Measurements from ENCODE around the gene CCNK.

CCNK gene

GRCh38 chr14:99466758-99467157 is 14.5 kb upstream of the CCNK start:
- DNase-seq (ENCODE audit: low read depth in 2 of 2): no peak

DNA sequence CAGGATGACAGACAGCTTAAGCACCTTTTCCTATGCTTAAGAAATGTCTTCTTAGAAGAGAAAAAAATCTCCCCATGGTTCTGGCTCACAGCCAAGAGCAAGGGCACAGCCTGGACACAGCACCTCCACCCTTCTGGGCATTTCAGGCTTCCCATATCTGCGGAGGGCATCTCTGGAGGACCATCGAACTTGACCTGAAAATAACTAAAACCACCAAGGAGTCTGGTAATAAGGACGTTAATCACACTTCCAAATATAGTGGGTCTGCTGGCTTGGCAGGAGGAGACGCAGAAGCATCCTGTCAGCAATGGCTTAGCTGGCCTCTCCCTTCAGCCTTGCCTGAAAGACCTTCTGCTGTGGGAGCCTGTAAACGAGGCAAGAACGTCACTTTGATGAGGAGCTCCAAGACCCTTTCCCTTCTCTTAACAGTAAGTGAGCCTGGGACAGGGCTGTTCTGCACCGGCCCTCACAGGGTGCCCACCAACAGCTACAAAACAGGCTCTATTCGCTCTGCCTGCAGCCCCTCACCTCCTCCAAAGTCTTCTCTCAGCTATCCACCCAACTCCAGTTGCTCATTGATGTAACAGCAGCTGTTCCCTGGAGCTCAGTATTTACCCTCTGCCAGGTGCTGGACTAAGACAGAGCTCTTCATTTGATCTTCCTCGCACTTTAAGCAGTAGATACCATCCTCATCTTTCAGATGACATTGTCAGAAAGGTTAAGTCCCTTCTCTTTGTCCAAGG is 13.7 kb upstream of the CCNK start:
- DNase-seq (ENCODE audit: low read depth in 2 of 2): no peak

GRCh38 chr14:99468081-99468480 is 13.1 kb upstream of the CCNK start:
- DNase-seq (ENCODE audit: low read depth in 2 of 2): no peak

GRCh38 chr14:99468836-99469592 is 12.2 kb upstream of the CCNK start:
- no peak for DNase-seq (ENCODE audit: low read depth in 2 of 2)

GRCh38 chr14:99471731-99472130 is 9.5 kb upstream of the CCNK start:
- no peak for DNase-seq (ENCODE audit: low read depth in 2 of 2)

- DNase-seq (ENCODE audit: low read depth in 2 of 2): no peak
These were observed 8.3 kb upstream of the CCNK start for GRCh38 chr14:99472937-99473336.

- no peak for DNase-seq (ENCODE audit: low read depth in 2 of 2)
These were observed 7.8 kb upstream of the CCNK start for GRCh38 chr14:99473458-99473857.

DNA sequence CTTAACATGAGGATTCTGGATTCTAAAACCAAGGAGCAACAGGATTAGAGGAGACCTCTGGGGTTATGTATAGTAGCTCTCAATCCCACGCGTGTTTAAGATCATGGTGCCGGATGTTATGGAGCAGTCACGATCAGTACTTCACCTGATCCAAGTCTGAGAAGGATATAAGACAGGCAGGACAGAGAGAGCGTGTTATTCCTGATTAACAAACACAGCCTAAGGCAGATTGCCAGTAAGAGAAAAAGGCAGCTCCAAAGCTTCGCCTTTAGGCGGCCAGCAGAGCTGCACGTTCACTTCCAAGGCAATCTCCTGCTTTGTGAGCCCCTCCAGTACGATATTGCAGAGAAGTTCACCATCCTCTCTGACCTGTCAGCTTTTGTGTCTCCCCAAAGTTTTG is 6.0 kb upstream of the CCNK start:
- no peak for DNase-seq (ENCODE audit: low read depth in 2 of 2)

- no peak for DNase-seq (ENCODE audit: low read depth in 2 of 2)
These were observed 5.5 kb upstream of the CCNK start for GRCh38 chr14:99475660-99476059.

GRCh38 chr14:99476864-99477263 is 4.3 kb upstream of the CCNK start:
- DNase-seq (ENCODE audit: low read depth in 2 of 2): no peak

GRCh38 chr14:99478128-99478527 is 3.1 kb upstream of the CCNK start:
- no peak for DNase-seq (ENCODE audit: low read depth in 2 of 2)

GRCh38 chr14:99479160-99479905 is 1.9 kb upstream of the CCNK start:
- no peak for DNase-seq (ENCODE audit: low read depth in 2 of 2)

DNA sequence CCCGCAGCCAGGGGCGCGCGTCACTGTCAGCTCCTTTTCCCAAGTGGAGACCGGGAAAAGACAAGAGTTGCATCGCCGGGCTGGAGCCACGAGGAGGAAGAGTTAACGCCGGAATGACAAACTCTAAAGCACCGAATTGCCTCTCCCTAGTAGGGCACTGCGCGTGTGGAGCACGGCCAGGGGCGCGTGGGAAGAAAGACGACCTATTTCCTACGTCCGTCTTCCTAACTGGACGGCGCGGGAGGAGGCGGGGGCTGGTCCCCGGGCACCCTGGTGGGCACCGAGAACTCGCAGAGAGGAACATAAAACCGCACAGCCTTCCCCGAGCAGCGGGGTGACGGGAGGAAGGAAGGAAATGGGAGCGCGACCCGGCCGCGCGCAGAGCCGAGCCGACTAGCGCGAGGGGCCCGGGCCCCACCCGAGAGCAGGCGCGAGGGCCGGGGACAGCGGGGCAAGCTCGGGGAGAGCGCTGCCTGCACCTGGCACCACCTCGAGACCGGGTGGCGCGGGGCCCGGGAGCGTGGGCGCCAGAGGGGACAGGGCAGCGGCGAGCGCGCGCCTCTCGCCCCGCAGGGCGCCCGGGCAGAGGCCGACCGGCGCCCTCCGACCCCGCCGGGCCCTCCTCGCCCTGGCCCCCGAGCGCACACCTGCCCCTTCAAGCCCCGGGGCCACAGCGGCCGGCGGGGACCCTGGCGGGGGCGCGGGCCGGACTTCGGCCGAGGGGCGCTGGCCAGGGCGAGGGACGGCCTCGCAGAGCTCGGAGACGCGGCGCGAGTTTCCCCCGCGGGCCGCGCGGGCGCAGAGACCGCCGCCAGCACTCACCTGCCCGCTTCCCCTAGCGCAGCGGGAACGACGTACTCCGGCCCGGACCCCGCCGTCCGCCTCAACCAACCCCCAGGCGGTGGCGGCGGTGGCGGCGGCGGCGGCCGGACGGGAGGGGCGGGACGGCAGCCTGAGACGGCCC is 1.0 kb upstream of the CCNK start, which contains the start of gene SETD3:
SETD3 (minus strand) TSS at position 954 of the 964 bp plus-strand sequence. CDS start 15,054 bp downstream, outside the sequence.
- peak in 1 of 2 donors; percentile 12 for DNase-seq (ENCODE audit: low read depth in 2 of 2)

GRCh38 chr14:99481745-99482099 is 513 bp downstream of the CCNK start:
- no peak for DNase-seq (ENCODE audit: low read depth in 2 of 2)

DNA sequence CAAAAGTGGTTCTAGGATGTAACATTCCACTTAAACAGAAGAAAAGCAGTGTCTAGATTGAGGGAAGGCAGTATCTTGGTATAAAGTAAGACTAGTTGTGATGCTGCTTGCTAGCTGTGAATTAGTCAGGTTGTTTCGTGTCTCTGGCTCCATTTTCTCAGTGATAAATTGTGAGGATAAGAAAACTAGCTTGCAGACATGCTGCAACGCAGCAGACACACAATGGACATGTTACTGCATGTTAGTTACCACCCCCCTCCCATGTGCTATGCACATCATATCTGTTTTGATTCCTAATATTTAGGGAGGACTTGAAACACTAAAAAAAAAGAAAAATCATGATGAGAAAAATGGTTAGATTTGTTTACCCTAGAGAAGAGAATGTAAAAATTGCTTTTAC is 2.9 kb downstream of the CCNK start:
- no peak for DNase-seq (ENCODE audit: low read depth in 2 of 2)

- DNase-seq (ENCODE audit: low read depth in 2 of 2): no peak
These were observed 16.1 kb downstream of the CCNK start for GRCh38 chr14:99497341-99497740.

- DNase-seq (ENCODE audit: low read depth in 2 of 2): no peak
These were observed 16.7 kb downstream of the CCNK start for GRCh38 chr14:99497894-99498293.

DNA sequence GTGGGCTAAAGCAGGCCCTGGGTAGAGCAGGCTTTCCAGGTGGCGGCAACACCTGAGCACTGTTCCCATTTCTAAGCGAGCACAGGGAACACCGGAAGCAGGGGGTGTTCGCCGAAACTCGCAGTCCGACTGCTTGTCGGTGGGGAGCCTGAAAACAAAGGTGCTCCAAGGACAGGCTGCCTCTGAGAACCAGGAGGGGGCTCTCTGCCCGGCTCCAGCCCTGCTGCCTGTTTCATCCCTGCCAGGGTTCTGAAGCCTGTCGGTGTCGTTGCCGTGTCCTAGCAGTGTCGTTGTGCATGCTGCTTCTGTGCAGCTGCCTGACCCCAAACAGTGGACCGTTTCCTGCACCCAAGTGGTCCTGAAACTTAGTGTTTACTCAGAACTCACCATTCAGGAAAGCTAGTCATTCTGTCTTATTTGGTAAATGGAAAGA is 21.8 kb downstream of the CCNK start:
- no peak for DNase-seq (ENCODE audit: low read depth in 2 of 2)

GRCh38 chr14:99503848-99504453 is 22.7 kb downstream of the CCNK start:
- no peak for DNase-seq (ENCODE audit: low read depth in 2 of 2)

DNA sequence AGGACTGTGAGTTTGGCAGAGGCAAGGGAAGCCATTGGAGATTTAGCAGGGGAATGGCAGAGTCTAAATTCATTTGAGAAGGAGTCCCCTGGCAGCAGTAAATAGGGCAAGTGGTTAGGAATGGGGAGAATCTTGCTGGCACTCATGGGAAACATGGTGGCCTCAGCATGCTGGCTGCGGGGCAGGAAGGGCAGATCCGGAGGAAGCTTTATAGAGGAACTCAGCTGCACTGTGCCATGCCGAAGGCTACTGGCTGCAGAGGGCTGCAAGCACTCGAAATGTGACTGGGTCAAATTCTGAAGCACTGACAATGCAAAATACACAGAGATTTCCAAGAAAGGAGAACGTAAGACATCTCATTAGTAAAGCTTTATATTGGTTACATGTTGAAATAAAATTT is 23.9 kb downstream of the CCNK start:
- no peak for DNase-seq (ENCODE audit: low read depth in 2 of 2)

DNA sequence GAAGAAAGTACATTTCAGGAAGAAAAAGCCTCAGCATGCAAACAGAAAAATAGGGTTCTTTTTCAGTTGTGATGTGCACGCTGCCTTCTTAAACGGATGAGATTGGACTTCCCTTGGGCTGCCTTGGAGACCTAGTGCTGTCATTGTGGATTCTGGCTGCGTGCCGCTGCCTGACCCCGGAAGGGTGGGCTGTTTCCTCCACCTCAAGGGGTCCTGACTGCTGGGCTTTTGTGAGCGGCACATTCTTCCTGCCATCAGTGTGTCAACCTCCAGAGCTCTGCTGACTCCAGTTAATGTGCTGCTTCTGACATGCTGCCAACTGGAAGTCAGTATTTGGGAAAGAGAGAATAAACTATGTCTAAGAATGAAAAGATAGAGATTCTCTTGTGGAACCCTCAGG is 25.1 kb downstream of the CCNK start:
- no peak for DNase-seq (ENCODE audit: low read depth in 2 of 2)
